K562 (cell line): ENCODE data around the gene TRAF7. TPM values are rescaled to one million over a fixed set of nuclear protein-coding genes. Genes with fewer than 3 reads are reported as not detected.
A peak's percentile ranks its signal among the peaks of the same experiment; 100 is the strongest.

Experiments
- ATAC-seq: fragments of 200-7000 bp; cut with Tn5 transposase; 3 replicates; pipeline ENCODE4 v1.9.1; 2020; ENCODE audit warnings: moderate library complexity
- BruUV-seq: library from RNA; stranded (reverse); fragments of 400-500 nt; replicated peaks from 2 replicates; lab custom pipeline; 2021; lab: Mats Ljungman, UMichigan
- CTCF ChIA-PET: fragments of 300-600 bp; formaldehyde crosslinking; extraction: SDS; loops from one replicate; lab custom pipeline; 2021; ENCODE audit warnings: low intra/inter-chr PET ratio; lab: Yijun Ruan, JAX
- POLR2A ChIA-PET: fragments of 300-600, 350-650 bp; sonication (Branson Sonifier 250); formaldehyde crosslinking; extraction: SDS; loops from one replicate; lab custom pipeline; 2021; ENCODE audit warnings: antibody characterized with exemption, inconsistent platforms; lab: Yijun Ruan, JAX
- DNase-seq, 4 experiments: peaks; one replicate each; pipeline versions ENCODE4 v3.0.0 to v3.0.0-alpha.2; 2011 to 2018; ENCODE audit warnings: low spot score in 3 of 4, mixed read lengths in 3 of 4; ENCODE audit errors: extremely low read depth in 1 of 4
- FAIRE-seq: peaks from 2 replicates; lab custom pipeline; 2011; peaks lifted over from hg19 to GRCh38; lab: Jason Lieb, UNC
- H2AFZ ChIP-seq: 2 replicates; pipeline ENCODE4 v1.6.0; 2011; ENCODE audit warnings: low read depth, low read length, control low read depth, inconsistent platforms
- H3K27ac ChIP-seq: fragments of 200-600 bp; 3 replicates; pipeline ENCODE4 v1.8.0; 2011; ENCODE audit warnings: low read depth, mild to moderate bottlenecking, control low read depth, inconsistent platforms, low read length, moderate library complexity, mixed read lengths; ENCODE audit errors: extremely low read depth
- H3K27me3 ChIP-seq, 2 experiments: fragments of 300-600 bp in 1 of 2; 2 replicates in 1 of 2; 3 replicates in 1 of 2; pipeline versions ENCODE4 v1.6.0 to v1.8.0; 2011; ENCODE audit warnings: inconsistent platforms in 2 of 2, low read length in 2 of 2, mild to moderate bottlenecking in 1 of 2, mixed read lengths in 1 of 2, moderate library complexity in 1 of 2; ENCODE audit not compliant: control insufficient read depth in 2 of 2, insufficient read depth in 2 of 2
- H3K36me3 ChIP-seq: fragments of 300-600 bp; 3 replicates; pipeline ENCODE4 v1.8.0; 2011; ENCODE audit warnings: mild to moderate bottlenecking, low read length, inconsistent platforms; ENCODE audit not compliant: control insufficient read depth, insufficient read depth
- H3K4me1 ChIP-seq, 2 experiments: fragments of 200-600 bp in 1 of 2; replicated peaks in 1 of 2; 2 replicates in 1 of 2; 3 replicates in 1 of 2; pipeline versions ENCODE4 v1.5.1 to v1.8.0; 2011; ENCODE audit warnings: inconsistent platforms in 2 of 2, low read length in 2 of 2, mild to moderate bottlenecking in 1 of 2, mixed read lengths in 1 of 2, moderate library complexity in 1 of 2; ENCODE audit not compliant: control insufficient read depth in 2 of 2, insufficient read depth in 2 of 2
- H3K4me2 ChIP-seq: 2 replicates; pipeline ENCODE4 v1.6.1; 2011; ENCODE audit warnings: low read length, control low read depth, inconsistent platforms, mixed read lengths; ENCODE audit not compliant: insufficient read depth
- H3K4me3 ChIP-seq: fragments of 200-600 bp; sonication (generic), shearing (Covaris generic); 2 replicates; pipeline ENCODE4 v1.5.1; 2016; ENCODE audit warnings: control low read depth, inconsistent platforms
- H3K79me2 ChIP-seq: fragments of 200-600 bp; 3 replicates; pipeline ENCODE4 v1.8.0; 2011; ENCODE audit warnings: low read length, inconsistent platforms; ENCODE audit not compliant: control insufficient read depth, insufficient read depth
- H3K9ac ChIP-seq, 2 experiments: 2 replicates each; pipeline versions ENCODE4 v1.6.0 to v1.6.1; 2011; ENCODE audit warnings: low read depth in 2 of 2, low read length in 2 of 2, control low read depth in 1 of 2, inconsistent platforms in 1 of 2, mild to moderate bottlenecking in 1 of 2, mixed read lengths in 1 of 2; ENCODE audit not compliant: insufficient read depth in 1 of 2
- H3K9me1 ChIP-seq: one replicate; pipeline ENCODE4 v1.6.0; 2011; ENCODE audit warnings: inconsistent platforms, mild to moderate bottlenecking, low read length, moderate library complexity; ENCODE audit not compliant: control insufficient read depth, insufficient read depth
- H3K9me3 ChIP-seq: replicated peaks from 2 replicates; pipeline ENCODE4 v1.5.1; 2011; ENCODE audit warnings: low read depth, low read length, inconsistent platforms; ENCODE audit not compliant: control insufficient read depth, insufficient read depth
- H4K20me1 ChIP-seq: replicated peaks from 2 replicates; pipeline ENCODE4 v1.6.1; 2011; ENCODE audit warnings: low read length, inconsistent platforms, mixed read lengths; ENCODE audit not compliant: control insufficient read depth, insufficient read depth
- ATF7 ChIP-seq: fragments of 450-650 bp; IDR thresholded peaks from 2 replicates; pipeline ENCODE4 v1.7.1; 2014; ENCODE audit warnings: mild to moderate bottlenecking, moderate library complexity
- FOXA1 ChIP-seq: fragments of 450-650 bp; IDR thresholded peaks from 2 replicates; pipeline ENCODE4 v1.6.1; 2016; ENCODE audit warnings: mild to moderate bottlenecking, borderline replicate concordance
- FOXJ3 ChIP-seq: sonication (generic); formaldehyde crosslinking; IDR thresholded peaks from 2 replicates; pipeline ENCODE4 v1.4.0; 2020; ENCODE audit warnings: mild to moderate bottlenecking, missing genetic modification reagents
- HDAC6 ChIP-seq: IDR thresholded peaks from 2 replicates; pipeline ENCODE4 v1.6.1; 2012; ENCODE audit warnings: low read depth, mild to moderate bottlenecking, control low read depth, inconsistent platforms, low read length, moderate library complexity
- MAFK ChIP-seq: IDR thresholded peaks from 2 replicates; pipeline ENCODE4 v1.6.1; 2011; ENCODE audit warnings: low read length, improper control_type of control experiment
- RB1 ChIP-seq: fragments of 450-650 bp; IDR thresholded peaks from 2 replicates; pipeline ENCODE4 v1.6.1; 2017; ENCODE audit warnings: low read depth, mild to moderate bottlenecking
- TEAD2 ChIP-seq: fragments of 450-650 bp; IDR thresholded peaks from 2 replicates; pipeline ENCODE4 v1.6.1; 2016; ENCODE audit warnings: missing genetic modification characterization, control low read depth, missing compliant biosample characterization
- WHSC1 ChIP-seq: IDR thresholded peaks from one replicate; pipeline ENCODE4 v1.6.1; 2012; ENCODE audit warnings: low read length, control low read depth, inconsistent platforms
- ZNF217 ChIP-seq: sonication (generic); formaldehyde crosslinking; IDR thresholded peaks from 2 replicates; pipeline ENCODE4 v1.8.0; 2022; ENCODE audit warnings: mild to moderate bottlenecking, missing genetic modification reagents
- ZNF717 ChIP-seq: fragments of 250-450 bp; sonication (Bioruptor Pico); IDR thresholded peaks from 2 replicates; pipeline ENCODE4 v1.5.0; 2021
- WGBS: fragments of 100-300 bp; shearing (Covaris generic); methylation state at CpG from one replicate; pipeline ENCODE4 v1.1.6; 2016; ENCODE audit warnings: low coverage, mixed read lengths; ENCODE audit not compliant: insufficient coverage; ENCODE audit errors: missing lambda C conversion rate; 5-methylcytosine and 5-hydroxymethylcytosine counted together
- in situ Hi-C: fragments of 300-500 bp; cut with MboI; formaldehyde crosslinking; loops from 4 replicates; pipeline ENCODE4 v1.15.0; 2018; ENCODE audit warnings: inconsistent platforms, mixed read lengths
- intact Hi-C: fragments of 100-400 bp; cut with micrococcal nuclease; formaldehyde crosslinking; loops from 2 replicates; pipeline ENCODE4 v1.14.2; 2022
- polyA plus RNA-seq, 8 experiments: library from polyadenylated mRNA; depleted of rRNA in 4 of 8; stranded (reverse) in 5 of 8; unstranded in 3 of 8; fragments of >200 nt; fragmentation: Nextera tagmentation in 2 of 8; fragmentation: Illumina TruSeq in 1 of 8; extraction: Ambion mirVana in 2 of 8; extraction: Trizol in 1 of 8; gene quantifications; 2 replicates each; pipeline versions ENCODE4 v1.2.1 to v1.2.3, GENCODE V29; 2011 to 2014; ENCODE audit warnings: inconsistent platforms in 1 of 8, missing spikeins in 1 of 8
- total RNA-seq, 7 experiments: library from RNA; depleted of rRNA in 6 of 7; stranded (reverse); fragments of >200 nt in 6 of 7; fragmentation: Illumina TruSeq in 2 of 7; extraction: Trizol in 2 of 7; gene quantifications; 2 replicates each; pipeline versions ENCODE4 v1.2.1 to v1.2.3, GENCODE V29; 2011 to 2021; ENCODE audit warnings: low replicate concordance in 1 of 7
- TF ChIP-seq, protein P1 (sequence below), 2 experiments: fragments of 450-650 bp in 1 of 2; sonication (generic) in 1 of 2; formaldehyde crosslinking; conservative IDR thresholded peaks; 2 replicates each; pipeline versions ENCODE4 v1.4.0 to v1.8.1; 2020 to 2022; ENCODE audit warnings: mild to moderate bottlenecking in 1 of 2, missing genetic modification reagents in 1 of 2
- TF ChIP-seq, protein P2 (sequence below): fragments of 450-650 bp; conservative IDR thresholded peaks from 2 replicates; pipeline ENCODE4 v1.6.1; 2016; ENCODE audit warnings: missing genetic modification characterization, low read depth, mild to moderate bottlenecking, control low read depth, missing compliant biosample characterization
- TF ChIP-seq, protein P3 (sequence below): fragments of 250-450 bp; sonication (Bioruptor Pico); IDR thresholded peaks from 2 replicates; pipeline ENCODE4 v1.6.1; 2021; ENCODE audit warnings: mild to moderate bottlenecking

Gene TRAF7
- total and polyA plus RNA-seq, 9 of the 15 experiments (the other 6 are each of a cell fraction or from before 2014, with no cell fraction given) = 1.1 to 113 (median 41.6) TPM

DNA sequence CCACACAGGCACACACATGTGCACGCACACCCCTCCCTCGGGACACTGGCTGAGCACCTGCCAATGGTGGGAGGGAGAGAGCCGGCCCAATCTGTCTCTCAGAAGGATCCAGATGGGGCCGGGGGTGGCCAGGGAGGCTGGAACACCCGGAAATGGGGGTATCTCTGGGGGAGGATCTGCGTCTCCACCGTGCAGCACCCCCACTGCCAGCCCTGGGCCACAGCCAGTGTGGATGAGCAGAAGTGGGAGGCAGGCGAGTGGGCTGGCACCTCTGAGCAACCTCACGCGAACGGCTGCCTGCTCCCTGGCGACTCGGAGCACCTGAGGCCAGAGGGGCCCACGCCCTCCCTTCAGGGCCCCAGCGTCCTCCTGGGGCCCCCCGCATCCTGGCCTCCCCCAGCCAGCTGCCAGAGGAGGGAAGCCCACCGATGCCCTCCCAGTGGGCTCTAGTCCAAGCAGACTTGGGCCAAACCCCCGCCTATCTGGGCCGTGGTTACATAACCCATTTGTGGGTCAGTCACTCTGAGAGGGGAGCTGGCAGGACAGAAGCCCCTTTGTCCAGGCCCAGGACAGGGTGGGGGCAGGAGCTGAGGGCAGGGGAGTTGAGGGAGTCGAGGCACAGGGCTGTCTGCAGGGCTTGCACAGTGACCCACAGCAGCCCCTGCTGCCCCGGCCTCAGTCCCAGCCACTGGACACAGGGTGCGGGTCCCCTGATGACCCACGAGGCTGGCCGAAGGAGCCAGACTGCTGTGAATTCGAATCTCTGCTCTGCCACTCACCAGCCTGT lies 35.3 kb downstream of the TRAF7 start:
- no peaks in the 10 kb centered on the region for H3K36me3 ChIP-seq
- H3K27me3 ChIP-seq = no peaks in the 10 kb centered on the region
- DNase-seq (no peak), ATAC-seq (no peak), FAIRE-seq (no peak)
- intact Hi-C loops (no loop called here), in situ Hi-C loops (no loop called here)
- H3K9ac ChIP-seq = peak overlapping the region in 1 of 2 experiments; percentile 58; a peak in 2 of 4 replicates
- no peak overlapping the region for H2AFZ ChIP-seq
- H3K9me3 ChIP-seq = no peaks in the 10 kb centered on the region
- H3K4me2 ChIP-seq = no peak overlapping the region
- 55% methylated on average over 17 of the region's 25 CpGs for WGBS
- ChIA-PET POLR2A (interaction anchor here (1.1 to 3.4 kb wide), 5 partner anchors 9 to 40 kb away, joined by 3 to 11 read pairs (median 5); partner anchors contain the start of gene TRAF7), CTCF (no interaction called here)
- peaks cover 3 to 69% of the 10 kb centered on the region in 2 experiments; a peak in 4 of 5 replicates for H3K4me1 ChIP-seq
- no TSS peak for BruUV-seq
- 0 out of 2 replicates have a peak, but pooled peaks cover 6% of the 10 kb centered on the region for H4K20me1 ChIP-seq
- H3K9me1 ChIP-seq = no peaks in the 10 kb centered on the region
- no peak for TF ChIP-seq ZNF217 (CRISPR knock-in tag)
- TF ChIP-seq ATF7 = no peak
- no peak for TF ChIP-seq HDAC6
- TF ChIP-seq, protein P1, sequence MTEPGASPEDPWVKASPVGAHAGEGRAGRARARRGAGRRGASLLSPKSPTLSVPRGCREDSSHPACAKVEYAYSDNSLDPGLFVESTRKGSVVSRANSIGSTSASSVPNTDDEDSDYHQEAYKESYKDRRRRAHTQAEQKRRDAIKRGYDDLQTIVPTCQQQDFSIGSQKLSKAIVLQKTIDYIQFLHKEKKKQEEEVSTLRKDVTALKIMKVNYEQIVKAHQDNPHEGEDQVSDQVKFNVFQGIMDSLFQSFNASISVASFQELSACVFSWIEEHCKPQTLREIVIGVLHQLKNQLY (CRISPR knock-in tag; conservative IDR thresholded peaks at IDR 0.05) = no peak
- TF ChIP-seq ZNF717 (CRISPR knock-in tag) = no peak
- TF ChIP-seq WHSC1 = no peak
- TF ChIP-seq, protein P2, sequence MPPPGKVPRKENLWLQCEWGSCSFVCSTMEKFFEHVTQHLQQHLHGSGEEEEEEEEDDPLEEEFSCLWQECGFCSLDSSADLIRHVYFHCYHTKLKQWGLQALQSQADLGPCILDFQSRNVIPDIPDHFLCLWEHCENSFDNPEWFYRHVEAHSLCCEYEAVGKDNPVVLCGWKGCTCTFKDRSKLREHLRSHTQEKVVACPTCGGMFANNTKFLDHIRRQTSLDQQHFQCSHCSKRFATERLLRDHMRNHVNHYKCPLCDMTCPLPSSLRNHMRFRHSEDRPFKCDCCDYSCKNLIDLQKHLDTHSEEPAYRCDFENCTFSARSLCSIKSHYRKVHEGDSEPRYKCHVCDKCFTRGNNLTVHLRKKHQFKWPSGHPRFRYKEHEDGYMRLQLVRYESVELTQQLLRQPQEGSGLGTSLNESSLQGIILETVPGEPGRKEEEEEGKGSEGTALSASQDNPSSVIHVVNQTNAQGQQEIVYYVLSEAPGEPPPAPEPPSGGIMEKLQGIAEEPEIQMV (tag) = no peak
- TF ChIP-seq MAFK = no peak
- no peak for TF ChIP-seq RB1
- no peak for TF ChIP-seq FOXA1
- no peak for TF ChIP-seq FOXJ3 (CRISPR knock-in tag)
- no peak for TF ChIP-seq TEAD2 (tag)
- TF ChIP-seq, protein P3, sequence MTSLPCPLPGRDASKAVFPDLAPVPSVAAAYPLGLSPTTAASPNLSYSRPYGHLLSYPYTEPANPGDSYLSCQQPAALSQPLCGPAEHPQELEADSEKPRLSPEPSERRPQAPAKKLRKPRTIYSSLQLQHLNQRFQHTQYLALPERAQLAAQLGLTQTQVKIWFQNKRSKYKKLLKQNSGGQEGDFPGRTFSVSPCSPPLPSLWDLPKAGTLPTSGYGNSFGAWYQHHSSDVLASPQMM (CRISPR knock-in tag) = no peak
- no peak overlapping the region for H3K27ac ChIP-seq
- no peak overlapping the region for H3K4me3 ChIP-seq
- H3K79me2 ChIP-seq = no peaks in the 10 kb centered on the region
